ENCODE measurements around the gene UFC1.

Gene UFC1

DNA sequence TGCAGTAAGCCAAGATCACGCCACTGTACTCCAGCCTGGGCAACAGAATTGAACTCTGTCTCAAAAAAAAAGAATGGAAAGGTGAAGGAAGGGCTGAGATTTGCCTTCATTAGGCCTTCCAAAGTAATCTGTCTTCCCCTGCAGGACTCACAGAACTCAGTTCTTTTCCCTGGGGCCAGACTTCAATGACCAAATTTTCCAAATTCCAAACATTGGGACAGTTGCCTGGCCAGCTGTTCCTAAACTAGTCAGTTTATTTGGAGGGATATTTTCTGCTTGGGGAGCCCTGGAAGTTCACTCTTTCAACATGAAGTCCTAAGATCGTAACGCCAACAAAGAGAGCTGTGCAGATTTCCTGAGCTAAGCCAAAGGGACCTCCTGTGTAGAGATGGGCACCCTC lies 15.9 kb upstream of the UFC1 start:
- DNase-seq = no peak

GRCh38 chr1:161138431-161138830 lies 15.3 kb upstream of the UFC1 start:
- DNase-seq = no peak

DNA sequence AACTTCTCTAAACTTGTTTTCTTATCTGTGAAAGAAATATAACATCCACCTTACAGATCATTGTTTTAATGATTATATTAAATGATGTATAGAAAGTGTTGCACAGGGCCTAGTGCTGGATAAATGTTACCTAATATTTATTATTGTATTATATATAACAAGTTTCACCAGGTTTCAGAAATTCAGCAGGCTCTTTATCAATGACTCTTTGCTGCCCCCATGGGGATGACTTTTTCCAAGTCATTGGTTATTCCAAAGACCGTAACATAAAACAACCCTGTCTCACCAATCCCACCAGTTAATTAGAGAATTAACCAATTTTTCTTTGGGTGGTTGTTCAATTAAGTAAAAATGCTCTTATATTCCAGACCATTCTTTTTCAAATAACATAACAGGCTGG lies 14.0 kb upstream of the UFC1 start:
- DNase-seq = peak in 1 of 2 donors; percentile 60

DNA sequence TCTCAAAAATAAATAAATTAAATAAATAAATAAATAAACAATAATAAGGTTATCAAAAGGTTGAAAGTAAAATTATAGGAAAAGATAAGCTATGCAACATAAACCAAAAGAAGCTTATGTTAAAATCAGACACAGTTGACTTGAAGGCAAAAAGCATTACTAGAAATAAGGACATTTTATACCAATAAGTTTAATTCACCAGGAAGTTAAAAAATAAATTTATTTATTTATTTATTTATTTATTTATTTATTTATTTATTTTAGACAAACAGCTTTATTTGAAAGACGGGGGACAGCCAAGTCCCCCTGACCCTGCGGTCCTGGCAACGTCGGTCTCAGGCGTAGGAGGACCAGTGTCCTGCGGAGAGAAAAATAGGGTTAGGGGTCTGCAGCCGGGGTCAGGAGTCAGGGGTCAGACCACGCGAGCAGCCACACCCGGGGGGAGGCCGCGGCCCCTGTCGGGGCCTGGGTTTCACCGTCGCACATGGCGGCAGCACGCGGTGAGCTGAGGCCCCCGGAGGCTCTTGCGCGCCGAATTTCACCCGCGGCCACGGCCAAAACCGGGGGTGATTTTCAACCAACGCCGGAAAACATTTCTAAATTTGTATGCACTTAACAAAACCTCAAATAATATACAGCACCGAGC lies 12.9 kb upstream of the UFC1 start:
- DNase-seq = no peak

DNA sequence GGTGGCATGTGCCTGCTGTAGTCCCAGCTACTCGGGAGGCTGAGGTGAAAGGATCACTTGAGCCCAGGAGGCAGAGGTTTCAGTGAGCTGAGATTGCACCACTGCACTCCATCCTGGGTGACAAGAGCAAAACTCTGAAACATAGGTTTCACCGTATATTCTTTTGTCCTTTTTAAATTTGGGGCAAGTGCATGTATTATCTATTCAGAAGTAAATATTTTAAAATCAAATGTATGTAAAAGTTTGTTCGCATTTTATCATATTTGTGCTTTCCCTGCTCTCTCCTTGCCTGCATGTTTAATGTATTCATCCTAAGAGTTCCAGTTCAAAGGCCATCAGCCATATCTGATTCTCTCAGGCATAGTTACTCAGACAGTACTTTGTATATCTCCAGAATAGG lies 7.9 kb upstream of the UFC1 start:
- DNase-seq = no peak

- no peak for DNase-seq
These were observed 602 bp upstream of the UFC1 start for GRCh38 chr1:161153176-161153575.

- no peak for DNase-seq
These were observed 4.1 kb downstream of the UFC1 start for GRCh38 chr1:161157867-161158266.

DNA sequence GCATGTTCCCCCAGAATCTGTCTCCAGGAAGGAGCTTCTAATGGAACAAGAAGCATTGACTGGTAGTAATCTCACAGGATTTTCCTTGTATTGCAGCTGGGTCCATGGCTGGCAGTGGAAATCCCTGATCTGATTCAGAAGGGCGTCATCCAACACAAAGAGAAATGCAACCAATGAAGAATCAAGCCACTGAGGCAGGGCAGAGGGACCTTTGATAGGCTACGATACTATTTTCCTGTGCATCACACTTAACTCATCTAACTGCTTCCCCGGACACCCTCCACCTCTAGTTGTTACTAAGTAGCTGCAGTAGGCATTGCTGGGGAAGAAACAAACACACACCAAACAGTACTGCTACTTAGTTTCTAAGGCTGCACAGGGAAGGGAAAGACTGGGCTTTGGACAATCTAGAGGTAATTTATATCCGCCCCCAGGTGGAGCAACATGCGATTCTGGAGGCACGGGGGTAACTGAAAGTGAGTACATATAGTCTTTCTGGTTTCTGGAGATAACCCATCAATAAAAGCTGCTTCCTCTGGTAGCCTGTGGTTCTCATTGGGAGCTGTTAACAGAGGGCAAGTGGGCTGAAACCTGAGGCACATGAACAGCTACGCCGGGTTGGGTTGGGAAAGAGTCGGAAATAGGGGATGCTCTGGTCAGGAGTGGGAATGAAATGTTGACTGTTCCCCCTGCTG lies 4.7 kb downstream of the UFC1 start:
- no peak for DNase-seq

DNA sequence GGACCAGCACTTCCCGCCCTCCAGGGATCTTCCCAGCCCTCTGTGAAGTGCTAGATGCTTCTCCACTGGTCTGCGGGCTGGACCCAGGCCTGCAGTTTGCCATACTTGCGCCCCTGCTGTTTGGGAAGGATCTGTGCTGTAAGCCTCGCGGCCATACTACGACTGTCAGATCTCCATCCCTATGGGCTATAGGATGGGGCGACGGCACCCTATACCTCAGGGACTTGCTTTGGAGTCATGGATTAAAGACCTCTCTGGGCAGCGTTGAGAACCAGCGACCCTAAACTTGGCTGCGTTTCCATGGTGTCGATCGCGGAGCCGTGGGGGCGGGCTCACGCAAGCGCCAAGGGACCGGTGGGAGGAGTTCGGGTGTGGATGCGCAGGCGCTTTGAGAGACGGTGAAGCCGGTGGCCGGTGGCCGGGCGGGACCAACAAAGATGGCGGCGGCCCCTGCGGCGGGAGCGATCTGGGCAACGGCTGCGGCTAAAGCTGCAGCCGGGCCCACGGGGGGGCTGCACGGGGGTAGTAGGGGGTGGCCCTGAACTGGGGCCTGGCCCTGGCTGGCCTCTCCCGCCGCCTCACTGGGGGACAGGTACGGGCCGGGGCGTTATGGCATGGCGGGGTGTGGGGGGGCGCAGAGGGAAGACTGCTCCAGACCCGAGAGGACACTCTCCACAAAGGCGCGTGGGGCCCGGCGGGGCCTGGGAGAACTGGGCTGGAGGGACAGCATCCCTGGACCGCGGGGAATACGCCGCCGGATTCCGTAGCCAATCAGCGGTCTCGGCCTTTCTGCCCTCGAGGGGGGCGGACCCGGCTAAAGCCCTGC lies 5.5 kb downstream of the UFC1 start, which contains the start of gene USP21:
USP21 (plus strand) TSS at position 414 of the 826 bp plus-strand sequence. CDS start 1,141 bp downstream, outside the sequence.
- peak; percentile 93 to 94 for DNase-seq

GRCh38 chr1:161159913-161160243 lies 6.1 kb downstream of the UFC1 start:
- no peak for DNase-seq

- DNase-seq = no peak
These were observed 6.9 kb downstream of the UFC1 start for GRCh38 chr1:161160671-161161145.

GRCh38 chr1:161161652-161162051 lies 7.9 kb downstream of the UFC1 start:
- no peak for DNase-seq

GRCh38 chr1:161162052-161162451 lies 8.3 kb downstream of the UFC1 start:
- no peak for DNase-seq

DNA sequence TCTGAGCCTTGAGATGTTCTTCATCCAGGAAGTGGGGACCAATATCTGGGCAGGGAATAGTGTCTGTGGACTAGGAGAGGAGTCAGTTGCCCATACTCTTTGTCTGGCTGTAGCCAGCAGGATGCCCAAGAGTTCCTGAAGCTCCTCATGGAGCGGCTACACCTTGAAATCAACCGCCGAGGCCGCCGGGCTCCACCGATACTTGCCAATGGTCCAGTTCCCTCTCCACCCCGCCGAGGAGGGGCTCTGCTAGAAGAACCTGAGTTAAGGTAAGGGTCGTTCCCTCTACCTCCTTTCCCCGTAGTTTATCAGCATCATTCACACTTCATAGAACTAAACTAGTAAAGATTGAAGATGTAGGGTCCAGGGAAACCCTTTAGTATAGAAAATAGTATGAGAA lies 9.0 kb downstream of the UFC1 start:
- DNase-seq = no peak

- DNase-seq = no peak
These were observed 10.0 kb downstream of the UFC1 start for GRCh38 chr1:161163793-161164192.

DNA sequence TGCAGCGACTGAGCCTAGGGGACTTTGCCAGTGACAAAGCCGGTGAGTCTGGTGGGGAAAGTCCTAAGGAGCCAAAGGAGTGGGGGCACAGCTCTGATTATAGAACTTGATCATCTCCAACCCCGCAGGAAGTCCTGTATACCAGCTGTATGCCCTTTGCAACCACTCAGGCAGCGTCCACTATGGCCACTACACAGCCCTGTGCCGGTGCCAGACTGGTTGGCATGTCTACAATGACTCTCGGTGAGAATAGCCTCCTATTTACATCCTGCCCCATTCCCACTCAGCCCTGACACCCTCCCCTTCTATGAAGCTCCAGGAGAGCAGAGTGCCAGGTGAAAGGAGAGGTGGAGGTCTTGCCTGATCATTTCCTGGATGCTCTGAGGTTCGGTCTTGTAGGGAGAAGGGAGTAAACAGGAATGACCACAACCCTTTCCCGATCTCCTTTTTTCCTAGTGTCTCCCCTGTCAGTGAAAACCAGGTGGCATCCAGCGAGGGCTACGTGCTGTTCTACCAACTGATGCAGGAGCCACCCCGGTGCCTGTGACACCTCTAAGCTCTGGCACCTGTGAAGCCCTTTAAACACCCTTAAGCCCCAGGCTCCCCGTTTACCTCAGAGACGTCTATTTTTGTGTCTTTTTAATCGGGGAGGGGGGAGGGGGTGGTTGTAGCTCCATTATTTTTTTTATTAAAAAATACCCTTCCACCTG lies 11.3 kb downstream of the UFC1 start:
- no peak for DNase-seq

- peak; percentile 91 for DNase-seq
These were observed 12.2 kb downstream of the UFC1 start, which contains the start of gene PPOX for GRCh38 chr1:161165742-161166668. Gene PPOX, plus strand, starts transcription at chr1:161166426. Its CDS starts 422 bp downstream, at chr1:161166848.

DNA sequence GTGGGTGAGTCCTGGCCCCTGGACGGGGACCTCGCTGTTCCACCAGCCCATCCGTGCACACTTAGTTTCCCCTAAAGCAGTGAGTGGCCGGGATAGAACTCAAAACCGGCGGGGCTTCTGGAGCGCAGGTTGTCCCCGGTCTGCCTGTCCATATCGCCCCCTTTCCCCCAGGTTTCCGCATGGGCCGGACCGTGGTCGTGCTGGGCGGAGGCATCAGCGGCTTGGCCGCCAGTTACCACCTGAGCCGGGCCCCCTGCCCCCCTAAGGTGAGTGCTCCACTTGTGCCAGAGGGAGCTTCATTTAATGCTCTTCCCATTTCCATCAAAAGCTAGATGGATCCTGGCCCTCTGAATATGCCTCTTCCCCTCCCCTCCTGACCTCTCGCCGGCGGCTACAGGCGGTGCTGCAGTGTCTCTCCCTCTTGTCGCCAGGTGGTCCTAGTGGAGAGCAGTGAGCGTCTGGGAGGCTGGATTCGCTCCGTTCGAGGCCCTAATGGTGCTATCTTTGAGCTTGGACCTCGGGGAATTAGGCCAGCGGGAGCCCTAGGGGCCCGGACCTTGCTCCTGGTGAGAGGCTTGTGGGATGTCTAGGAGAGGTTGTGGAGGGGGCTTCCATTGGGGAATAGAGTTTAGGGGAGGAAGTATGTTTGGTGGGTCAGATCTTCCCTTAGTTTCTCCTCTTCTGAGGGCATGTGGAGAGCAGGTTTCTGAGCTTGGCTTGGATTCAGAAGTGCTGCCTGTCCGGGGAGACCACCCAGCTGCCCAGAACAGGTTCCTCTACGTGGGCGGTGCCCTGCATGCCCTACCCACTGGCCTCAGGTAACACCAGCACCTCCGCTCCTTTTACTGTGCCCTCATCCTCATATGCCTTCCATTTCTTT lies 13.1 kb downstream of the UFC1 start:
- no peak for DNase-seq

GRCh38 chr1:161168906-161169305 lies 15.1 kb downstream of the UFC1 start:
- no peak for DNase-seq

DNA sequence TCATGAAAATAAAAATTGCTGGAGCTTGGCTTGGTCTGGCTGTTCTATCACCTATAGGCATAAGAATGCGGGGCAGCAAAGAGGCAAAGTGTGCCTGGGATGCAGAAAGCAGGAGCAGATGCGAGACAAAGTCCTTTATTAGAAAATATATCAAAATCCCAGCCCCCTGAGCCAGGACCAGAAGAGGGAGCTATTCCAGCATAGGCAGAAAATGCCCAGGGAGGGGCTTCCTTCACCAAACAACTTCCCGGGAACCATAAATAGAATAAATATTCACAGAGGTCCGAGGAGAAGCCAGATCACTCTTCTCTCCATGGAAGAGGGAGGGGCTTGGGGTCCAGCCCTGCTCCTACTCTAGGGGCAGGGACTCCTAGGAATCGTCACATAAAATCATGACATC lies 17.4 kb downstream of the UFC1 start:
- no peak for DNase-seq

- no peak for DNase-seq
These were observed 17.9 kb downstream of the UFC1 start for GRCh38 chr1:161171696-161172095.
